Neural cell (in vitro differentiated cells): Measurements from ENCODE around the gene CLIP4.

Experiments
- CTCF ChIP-seq: fragments of 450-650 bp; IDR thresholded peaks from 2 replicates; pipeline ENCODE4 v1.5.1; 2014; ENCODE audit warnings: antibody characterized with exemption, mild to moderate bottlenecking, moderate library complexity; ENCODE audit not compliant: poor library complexity, severe bottlenecking
- RAD21 ChIP-seq: fragments of 450-650 bp; conservative IDR thresholded peaks from 2 replicates; pipeline ENCODE4 v1.6.1; 2014; ENCODE audit warnings: antibody characterized with exemption, mild to moderate bottlenecking, moderate library complexity
- REST ChIP-seq: IDR thresholded peaks from 2 replicates; pipeline ENCODE4 v1.6.1; 2012; ENCODE audit warnings: borderline replicate concordance

DNA sequence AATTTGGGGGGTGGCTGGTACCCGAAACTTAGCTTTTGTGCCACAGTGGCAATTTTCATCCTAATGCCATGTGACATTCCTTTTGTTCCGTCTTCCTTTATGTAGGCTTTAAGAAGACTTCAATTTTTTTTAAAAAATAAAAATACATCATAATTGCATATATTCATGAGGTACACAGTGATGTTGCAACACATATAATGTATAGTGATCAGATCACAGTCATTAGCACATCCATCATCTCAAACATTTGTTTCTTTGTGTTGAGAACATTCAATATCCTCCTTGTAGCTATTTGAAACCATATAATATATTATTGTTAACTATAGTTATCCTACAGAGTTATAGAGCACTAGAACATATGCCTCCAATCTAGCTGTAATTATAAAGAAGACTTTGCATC lies 6.0 kb upstream of the CLIP4 start:
- TF ChIP-seq REST (no peak), CTCF (no peak), RAD21 (no peak)
